H9 (cell line): ENCODE measurements around the gene SCN4A. TPM values are rescaled to one million over a fixed set of nuclear protein-coding genes. Genes with fewer than 3 reads are reported as not detected.

ENCODE experiments used
- DNase-seq: peaks from one replicate; pipeline ENCODE4 v3.0.0-alpha.2; 2017
- H2AFZ ChIP-seq: one replicate; pipeline ENCODE4 v1.6.1; 2013; ENCODE audit warnings: mild to moderate bottlenecking, low read length, control low read depth, moderate library complexity
- H2AK5ac ChIP-seq: 2 replicates; pipeline ENCODE4 v1.6.1; 2013; ENCODE audit warnings: low read length, control low read depth, mixed read lengths; ENCODE audit not compliant: insufficient read length
- H2BK120ac ChIP-seq: one replicate; pipeline ENCODE4 v1.6.1; 2013; ENCODE audit warnings: low read depth, mild to moderate bottlenecking, low read length, control low read depth, inconsistent platforms; ENCODE audit not compliant: poor library complexity, severe bottlenecking
- H2BK12ac ChIP-seq: 2 replicates; pipeline ENCODE4 v1.6.1; 2013; ENCODE audit warnings: low read length, control low read depth, mixed read lengths, low read depth; ENCODE audit not compliant: insufficient read length
- H2BK15ac ChIP-seq: 2 replicates; pipeline ENCODE4 v1.6.1; 2013; ENCODE audit warnings: low read depth, low read length, control low read depth
- H2BK20ac ChIP-seq: one replicate; pipeline ENCODE4 v1.6.1; 2013; ENCODE audit warnings: low read depth, mild to moderate bottlenecking, low read length, control low read depth, inconsistent platforms; ENCODE audit not compliant: poor library complexity, severe bottlenecking
- H2BK5ac ChIP-seq: 2 replicates; pipeline ENCODE4 v1.6.1; 2013; ENCODE audit warnings: low read length, control low read depth, mixed read lengths; ENCODE audit not compliant: insufficient read length
- H3K14ac ChIP-seq: 2 replicates; pipeline ENCODE4 v1.6.1; 2013; ENCODE audit warnings: low read length, control low read depth; ENCODE audit not compliant: insufficient read depth
- H3K18ac ChIP-seq: 2 replicates; pipeline ENCODE4 v1.6.1; 2013; ENCODE audit warnings: low read depth, mild to moderate bottlenecking, mixed read lengths, low read length, control low read depth; ENCODE audit not compliant: insufficient read length
- H3K23ac ChIP-seq: 2 replicates; pipeline ENCODE4 v1.6.1; 2013; ENCODE audit warnings: low read length, control low read depth, mixed read lengths, low read depth; ENCODE audit not compliant: insufficient read length
- H3K23me2 ChIP-seq: 2 replicates; pipeline ENCODE4 v1.6.1; 2013; ENCODE audit warnings: low read depth, mild to moderate bottlenecking, mixed read lengths, low read length, control low read depth; ENCODE audit not compliant: insufficient read length, poor library complexity, severe bottlenecking
- H3K27ac ChIP-seq: 2 replicates; pipeline ENCODE4 v1.5.1; 2013; ENCODE audit warnings: low read length, control low read depth, mixed read lengths, low read depth; ENCODE audit not compliant: insufficient read length
- H3K27me3 ChIP-seq: 2 replicates; pipeline ENCODE4 v1.6.1; 2013; ENCODE audit warnings: low read length, control low read depth, inconsistent platforms; ENCODE audit not compliant: insufficient read depth
- H3K4ac ChIP-seq: 2 replicates; pipeline ENCODE4 v1.6.1; 2013; ENCODE audit warnings: low read depth, mild to moderate bottlenecking, control low read depth, inconsistent platforms, low read length, moderate library complexity
- H3K4me1 ChIP-seq: 2 replicates; pipeline ENCODE4 v1.6.1; 2013; ENCODE audit warnings: low read length, control low read depth, inconsistent platforms; ENCODE audit not compliant: insufficient read depth
- H3K4me2 ChIP-seq: 2 replicates; pipeline ENCODE4 v1.6.1; 2013; ENCODE audit warnings: low read length, control low read depth, mixed read lengths; ENCODE audit not compliant: insufficient read length, insufficient read depth
- H3K56ac ChIP-seq: 2 replicates; pipeline ENCODE4 v1.6.1; 2013; ENCODE audit warnings: low read depth, mild to moderate bottlenecking, mixed read lengths, low read length, control low read depth; ENCODE audit not compliant: insufficient read length
- H3K79me1 ChIP-seq: 2 replicates; pipeline ENCODE4 v1.6.1; 2013; ENCODE audit warnings: low read depth, mild to moderate bottlenecking, moderate library complexity, low read length, control low read depth, inconsistent platforms; ENCODE audit not compliant: insufficient read depth, poor library complexity, severe bottlenecking
- H3K79me2 ChIP-seq: 2 replicates; pipeline ENCODE4 v1.6.1; 2013; ENCODE audit warnings: low read length, control low read depth, inconsistent platforms; ENCODE audit not compliant: insufficient read depth
- H3K9ac ChIP-seq: 2 replicates; pipeline ENCODE4 v1.6.1; 2013; ENCODE audit warnings: low read length, control low read depth, mixed read lengths; ENCODE audit not compliant: insufficient read length; ENCODE audit errors: extremely low read depth
- H3K9me3 ChIP-seq: one replicate; pipeline ENCODE4 v1.6.1; 2013; ENCODE audit warnings: low read depth, low read length, inconsistent platforms; ENCODE audit not compliant: control insufficient read depth
- H3T11ph ChIP-seq: one replicate; pipeline ENCODE4 v1.6.1; 2013; ENCODE audit warnings: mild to moderate bottlenecking, low read length, control low read depth, inconsistent platforms
- H4K20me1 ChIP-seq: one replicate; pipeline ENCODE4 v1.6.1; 2013; ENCODE audit not compliant: control insufficient read depth, insufficient read length, insufficient read depth
- H4K5ac ChIP-seq: 2 replicates; pipeline ENCODE4 v1.6.1; 2013; ENCODE audit warnings: low read depth, mild to moderate bottlenecking, mixed read lengths, low read length, control low read depth; ENCODE audit not compliant: insufficient read length
- H4K8ac ChIP-seq: replicated peaks from 2 replicates; pipeline ENCODE4 v1.6.1; 2013; ENCODE audit warnings: low read length, control low read depth, mixed read lengths, low read depth; ENCODE audit not compliant: insufficient read length
- H4K91ac ChIP-seq: 2 replicates; pipeline ENCODE4 v1.6.1; 2013; ENCODE audit warnings: low read depth, mild to moderate bottlenecking, moderate library complexity, mixed read lengths, low read length, control low read depth; ENCODE audit not compliant: insufficient read length
- H3K27ac Mint-ChIP-seq, 3 experiments: 2 replicates in 2 of 3; 3 replicates in 1 of 3; pipeline ENCODE4 v1.8.0; 2020 to 2021; ENCODE audit warnings: mixed read lengths in 3 of 3, mild to moderate bottlenecking in 1 of 3, moderate library complexity in 1 of 3
- H3K27me3 Mint-ChIP-seq: 2 replicates; pipeline ENCODE4 v1.8.0; 2021; ENCODE audit warnings: low read depth, mild to moderate bottlenecking, moderate library complexity, mixed read lengths
- H3K36me3 Mint-ChIP-seq, 3 experiments: 2 replicates in 2 of 3; 3 replicates in 1 of 3; pipeline ENCODE4 v1.8.0; 2020 to 2021; ENCODE audit warnings: low read depth in 3 of 3, mixed read lengths in 3 of 3; ENCODE audit not compliant: insufficient read depth in 1 of 3
- H3K4me1 Mint-ChIP-seq, 2 experiments: 2 replicates each; pipeline ENCODE4 v1.8.0; 2020; ENCODE audit warnings: mixed read lengths in 2 of 2
- H3K4me3 Mint-ChIP-seq, 2 experiments: 2 replicates in 1 of 2; 3 replicates in 1 of 2; pipeline ENCODE4 v1.8.0; 2020 to 2021; ENCODE audit warnings: mild to moderate bottlenecking in 2 of 2, mixed read lengths in 2 of 2, moderate library complexity in 1 of 2
- H3K9me3 Mint-ChIP-seq, 2 experiments: 2 replicates in 1 of 2; 3 replicates in 1 of 2; pipeline ENCODE4 v1.8.0; 2020; ENCODE audit warnings: mild to moderate bottlenecking in 2 of 2, mixed read lengths in 2 of 2, moderate library complexity in 1 of 2
- CTCF ChIP-seq: fragments of 200-600 bp; sonication (generic); conservative IDR thresholded peaks from 3 replicates; pipeline ENCODE4 v1.8.0; 2021; ENCODE audit warnings: antibody characterized with exemption, mild to moderate bottlenecking
- WGBS: extraction: QIAGEN DNeasy Blood & Tissue Kit; methylation state at CpG from one replicate; pipeline ENCODE4 v1.1.7; 2013; ENCODE audit warnings: missing lambda C conversion rate, low lambda C conversion rate, mixed read lengths; ENCODE audit not compliant: insufficient read length; ENCODE audit errors: extremely low coverage; 5-methylcytosine and 5-hydroxymethylcytosine counted together
- total RNA-seq: library from RNA; stranded (reverse); gene quantifications from 2 replicates; pipeline ENCODE4 v1.2.1, GENCODE V29; 2021

The SCN4A gene
- total RNA-seq, 1 experiment from 2014 or later, result 5.8 TPM

- H4K5ac ChIP-seq, result no peak overlapping the region
- no peaks in the 10 kb centered on the region; the same call in 1 of the 2 replicates for H3K4me1 ChIP-seq
- peaks cover 20 to 35% of the 10 kb centered on the region in 2 experiments for H3K4me1 Mint-ChIP-seq
- H3K27ac Mint-ChIP-seq, result no peak overlapping the region
- no peak for DNase-seq
- H2AFZ ChIP-seq, result no peak overlapping the region
- H3K27me3 ChIP-seq, result no peaks in the 10 kb centered on the region
- H3K4me2 ChIP-seq, result no peak overlapping the region
- H3K9ac ChIP-seq, result no peak overlapping the region
- no peaks in the 10 kb centered on the region; a peak in 1 of 7 replicates for H3K36me3 Mint-ChIP-seq
- no peak overlapping the region for H3T11ph ChIP-seq
- H3K9me3 Mint-ChIP-seq, result no peaks in the 10 kb centered on the region
- H3K79me2 ChIP-seq, result no peaks in the 10 kb centered on the region
- H2BK12ac ChIP-seq, result no peak overlapping the region
- H4K91ac ChIP-seq, result no peak overlapping the region
- no peaks in the 10 kb centered on the region for H3K9me3 ChIP-seq
- no peak overlapping the region for H2AK5ac ChIP-seq
- H2BK5ac ChIP-seq, result no peak overlapping the region
- H2BK120ac ChIP-seq, result no peak overlapping the region
- no peak overlapping the region for H3K4me3 Mint-ChIP-seq
- no peak overlapping the region for H3K4ac ChIP-seq
- H4K8ac ChIP-seq, result no peak overlapping the region
- no peak overlapping the region for H2BK20ac ChIP-seq
- WGBS, result no CpG with 5 or more reads among the region's 21 CpGs
- H3K23me2 ChIP-seq, result no peaks in the 10 kb centered on the region
- H3K79me1 ChIP-seq, result no peaks in the 10 kb centered on the region
- H3K56ac ChIP-seq, result no peak overlapping the region
- no peaks in the 10 kb centered on the region for H4K20me1 ChIP-seq
- no peak for TF ChIP-seq CTCF
- no peaks in the 10 kb centered on the region; the same call in 1 of the 2 replicates for H3K27me3 Mint-ChIP-seq
- no peak overlapping the region for H2BK15ac ChIP-seq
- H3K23ac ChIP-seq, result no peak overlapping the region
- H3K18ac ChIP-seq, result no peak overlapping the region
- H3K27ac ChIP-seq, result no peak overlapping the region
- H3K14ac ChIP-seq, result no peak overlapping the region
Measured at GRCh38 chr17:63934183-63935112, 38.3 kb downstream of the SCN4A start.
